GM12878 (cell line): ENCODE data around the gene OSCP1. TPM values are rescaled to one million over a fixed set of nuclear protein-coding genes. Genes with fewer than 3 reads are reported as not detected.

Experiments
- ATAC-seq: fragments of 200-7000 bp; cut with Tn5 transposase; 3 replicates; pipeline ENCODE4 v1.9.1; 2020; ENCODE audit warnings: mild to moderate bottlenecking, moderate library complexity
- BruUV-seq: library from RNA; stranded (reverse); fragments of 400-500 nt; replicated peaks from 2 replicates; lab custom pipeline; 2021; lab: Mats Ljungman, UMichigan
- CTCF ChIA-PET: fragments of 300-600 bp; sonication (Branson Sonifier 250); formaldehyde crosslinking; extraction: SDS; loops from one replicate; lab custom pipeline; 2021; ENCODE audit warnings: inconsistent platforms; lab: Yijun Ruan, JAX
- POLR2A ChIA-PET: fragments of 350-600 bp; formaldehyde crosslinking; extraction: SDS; loops from one replicate; lab custom pipeline; 2021; ENCODE audit warnings: inconsistent platforms; lab: Charles Lee
- RAD21 ChIA-PET: fragments of 300-600 bp; sonication (Branson Sonifier 250); formaldehyde crosslinking; loops from one replicate; lab custom pipeline; 2023; ENCODE audit warnings: antibody characterized with exemption; ENCODE audit not compliant: unreplicated experiment; lab: Charles Lee
- SMC1A ChIA-PET: fragments of 300-600 bp; sonication (Branson Sonifier 250); formaldehyde crosslinking; loops from one replicate; lab custom pipeline; 2023; ENCODE audit not compliant: unreplicated experiment, uncharacterized antibody; lab: Charles Lee
- DNase-seq: peaks from one replicate; pipeline ENCODE4 v3.0.0-alpha.2; 2011; ENCODE audit warnings: low read depth, low spot score
- FAIRE-seq: peaks from 3 replicates; lab custom pipeline; 2011; peaks lifted over from hg19 to GRCh38; lab: Jason Lieb, UNC
- H2AFZ ChIP-seq: 2 replicates; pipeline ENCODE4 v1.6.0; 2011; ENCODE audit warnings: low read depth, low read length, control low read depth; ENCODE audit not compliant: control insufficient read depth
- H3K27ac ChIP-seq: 2 replicates; pipeline ENCODE4 v1.5.1; 2011; ENCODE audit warnings: control low read depth; ENCODE audit not compliant: control insufficient read depth, insufficient read depth
- H3K27me3 ChIP-seq, 2 experiments: replicated peaks in 1 of 2; 2 replicates each; pipeline versions ENCODE4 v1.6.0 to v1.6.1; 2011; ENCODE audit warnings: low read length in 1 of 2; ENCODE audit not compliant: control insufficient read depth in 2 of 2, insufficient read depth in 2 of 2
- H3K36me3 ChIP-seq, 2 experiments: 2 replicates each; pipeline ENCODE4 v1.5.1; 2011; ENCODE audit warnings: low read length in 1 of 2; ENCODE audit not compliant: control insufficient read depth in 2 of 2, insufficient read depth in 2 of 2
- H3K4me1 ChIP-seq: 2 replicates; pipeline ENCODE4 v1.6.1; 2011; ENCODE audit warnings: mild to moderate bottlenecking, low read length, moderate library complexity, mixed read lengths; ENCODE audit not compliant: control insufficient read depth, insufficient read depth
- H3K4me2 ChIP-seq: 2 replicates; pipeline ENCODE4 v1.6.0; 2011; ENCODE audit warnings: control low read depth; ENCODE audit not compliant: control insufficient read depth, insufficient read depth
- H3K4me3 ChIP-seq: fragments of 200-600 bp; sonication (generic); 2 replicates; pipeline ENCODE4 v1.5.1; 2016
- H3K79me2 ChIP-seq: 2 replicates; pipeline ENCODE4 v1.6.0; 2011; ENCODE audit warnings: low read length; ENCODE audit not compliant: control insufficient read depth, insufficient read depth
- H3K9ac ChIP-seq: 2 replicates; pipeline ENCODE4 v1.8.0; 2011; ENCODE audit warnings: low read length, control low read depth, mixed read lengths; ENCODE audit not compliant: control insufficient read depth, insufficient read depth
- H3K9me3 ChIP-seq: replicated peaks from 3 replicates; pipeline ENCODE4 v1.5.1; 2011; ENCODE audit warnings: mild to moderate bottlenecking, low read length; ENCODE audit not compliant: control insufficient read depth, insufficient read depth
- H4K20me1 ChIP-seq: 2 replicates; pipeline ENCODE4 v1.6.0; 2011; ENCODE audit not compliant: control insufficient read depth, insufficient read depth
- ATF3 ChIP-seq: IDR thresholded peaks from 2 replicates; pipeline ENCODE4 v1.6.1; 2011; ENCODE audit warnings: low read depth, mild to moderate bottlenecking, low read length, moderate library complexity, borderline replicate concordance; ENCODE audit errors: extremely low read depth
- BMI1 ChIP-seq: fragments of 450-650 bp; IDR thresholded peaks from 2 replicates; pipeline ENCODE4 v1.6.1; 2016; ENCODE audit warnings: mild to moderate bottlenecking, moderate library complexity, borderline replicate concordance
- ESRRA ChIP-seq: IDR thresholded peaks from 2 replicates; pipeline ENCODE4 v1.6.1; 2012; ENCODE audit warnings: mild to moderate bottlenecking, low read length, improper control_type of control experiment
- GATAD2B ChIP-seq: fragments of 450-650 bp; conservative IDR thresholded peaks from 2 replicates; pipeline ENCODE4 v1.6.1; 2017; ENCODE audit warnings: low read depth, mild to moderate bottlenecking, moderate library complexity
- HDAC2 ChIP-seq: fragments of 200-600 bp; sonication (generic); IDR thresholded peaks from 2 replicates; pipeline ENCODE4 v1.6.1; 2017
- MEF2B ChIP-seq: fragments of 450-650 bp; IDR thresholded peaks from 2 replicates; pipeline ENCODE4 v1.6.1; 2018; ENCODE audit warnings: mild to moderate bottlenecking, moderate library complexity; ENCODE audit not compliant: partially characterized antibody, poor library complexity, severe bottlenecking
- MLLT1 ChIP-seq: fragments of 450-650 bp; IDR thresholded peaks from 2 replicates; pipeline ENCODE4 v1.6.1; 2016; ENCODE audit warnings: mild to moderate bottlenecking
- PKNOX1 ChIP-seq: fragments of 450-650 bp; IDR thresholded peaks from 2 replicates; pipeline ENCODE4 v1.6.1; 2016; ENCODE audit warnings: mild to moderate bottlenecking
- SUZ12 ChIP-seq: fragments of 200-600 bp; sonication (generic); IDR thresholded peaks from one replicate; pipeline ENCODE4 v1.6.1; 2018; ENCODE audit warnings: antibody characterized with exemption, mild to moderate bottlenecking; ENCODE audit not compliant: unreplicated experiment
- TCF12 ChIP-seq: IDR thresholded peaks from 2 replicates; pipeline ENCODE4 v1.6.1; 2011; ENCODE audit warnings: low read depth, mild to moderate bottlenecking, low read length
- YY1 ChIP-seq: IDR thresholded peaks from 2 replicates; pipeline ENCODE4 v1.6.1; 2011; ENCODE audit warnings: low read depth, mild to moderate bottlenecking, low read length
- ZBED1 ChIP-seq: IDR thresholded peaks from 2 replicates; pipeline ENCODE4 v1.6.1; 2016; ENCODE audit warnings: borderline replicate concordance
- ZNF622 ChIP-seq: fragments of 450-650 bp; IDR thresholded peaks from 2 replicates; pipeline ENCODE4 v1.6.1; 2017; ENCODE audit warnings: mild to moderate bottlenecking, inconsistent platforms
- ZSCAN29 ChIP-seq: fragments of 450-650 bp; IDR thresholded peaks from 2 replicates; pipeline ENCODE4 v1.6.1; 2017; ENCODE audit warnings: mild to moderate bottlenecking, moderate library complexity
- WGBS: methylation state at CpG from one replicate; pipeline ENCODE4 v1.1.6; 2016; ENCODE audit warnings: low lambda C conversion rate; ENCODE audit not compliant: insufficient replicate concordance, insufficient coverage; ENCODE audit errors: missing lambda C conversion rate; 5-methylcytosine and 5-hydroxymethylcytosine counted together
- in situ Hi-C: fragments of 300-500 bp; cut with MboI; formaldehyde crosslinking; loops from 9 replicates; pipeline ENCODE4 v1.14.3; 2018; ENCODE audit warnings: mixed read lengths
- intact Hi-C: fragments of 100-400 bp; cut with micrococcal nuclease; formaldehyde crosslinking; loops from one replicate; pipeline ENCODE4 v1.14.2; 2022; ENCODE audit not compliant: unreplicated experiment
- polyA plus RNA-seq, 11 experiments: library from polyadenylated mRNA; depleted of rRNA in 4 of 11; unstranded in 6 of 11; stranded (reverse) in 5 of 11; fragments of >200 nt; fragmentation: Nextera tagmentation in 4 of 11; fragmentation: Illumina TruSeq in 1 of 11; extraction: Ambion mirVana in 4 of 11; extraction: Trizol in 1 of 11; gene quantifications; 1 replicate in 1 of 11; 2 replicates in 10 of 11; pipeline versions ENCODE4 v1.2.1 to v1.2.3, GENCODE V29; 2011 to 2016; ENCODE audit warnings: inconsistent platforms in 2 of 11, missing spikeins in 2 of 11, low read depth in 1 of 11
- total RNA-seq, 4 experiments: library from RNA; depleted of rRNA in 3 of 4; stranded (reverse); fragments of >200 nt in 3 of 4; fragmentation: Illumina TruSeq in 1 of 4; extraction: Trizol in 1 of 4; gene quantifications; 2 replicates each; pipeline versions ENCODE4 v1.2.1 to v1.2.3, GENCODE V29; 2013 to 2021
- TF ChIP-seq, protein P1 (sequence below): fragments of 150-350 bp; IDR thresholded peaks from 2 replicates; pipeline ENCODE4 v1.6.1; 2014; ENCODE audit warnings: mild to moderate bottlenecking, low read depth, low read length
- TF ChIP-seq, protein P2 (sequence below): fragments of 450-650 bp; conservative IDR thresholded peaks from 2 replicates; pipeline ENCODE4 v1.6.1; 2017; ENCODE audit warnings: mild to moderate bottlenecking, moderate library complexity
- TF ChIP-seq, protein P3 (sequence below): IDR thresholded peaks from 2 replicates; pipeline ENCODE4 v1.6.1; 2012; ENCODE audit warnings: low read length, inconsistent platforms

The OSCP1 gene
- total and polyA plus RNA-seq, 10 of the 15 experiments (the other 5 are each of a cell fraction or from before 2014, with no cell fraction given): 1.8 to 5.9 (median 3.0) TPM

- ChIA-PET CTCF (interaction anchor here (2.8 kb wide), 1 partner anchor 13 kb away, joined by 16 read pairs; no protein-coding TSS in a partner anchor), RAD21 (no interaction called here), POLR2A (interaction anchor here (0.6 to 1.2 kb wide), 2 partner anchors 15 to 231 kb away, joined by 3 to 4 read pairs; no protein-coding TSS in a partner anchor), SMC1A (interaction anchor here (0.9 to 1.6 kb wide), 2 partner anchors 13 to 41 kb away, joined by 3 to 4 read pairs; no protein-coding TSS in a partner anchor)
- no peak for DNase-seq
- Histone ChIP-seq H3K36me3 (0 out of 4 replicates have a peak, but pooled peaks cover 0 to 7% of the 10 kb centered on the region in 2 experiments), H3K79me2 (peaks cover 70% of the 10 kb centered on the region), H3K4me3 (no peak overlapping the region), H3K4me2 (no peak overlapping the region; the same call in 1 of the 2 replicates), H3K9me3 (no peaks in the 10 kb centered on the region), H3K4me1 (peaks cover 11% of the 10 kb centered on the region), H3K27ac (no peak overlapping the region), H2AFZ (no peak overlapping the region), H4K20me1 (no peaks in the 10 kb centered on the region), H3K27me3 (no peaks in the 10 kb centered on the region), H3K9ac (no peak overlapping the region; the same call in 1 of the 2 replicates)
- no peak for TF ChIP-seq GATAD2B
- no peak for TF ChIP-seq MEF2B
- no peak for TF ChIP-seq MLLT1
- TF ChIP-seq ATF3: no peak
- TF ChIP-seq, protein P1, sequence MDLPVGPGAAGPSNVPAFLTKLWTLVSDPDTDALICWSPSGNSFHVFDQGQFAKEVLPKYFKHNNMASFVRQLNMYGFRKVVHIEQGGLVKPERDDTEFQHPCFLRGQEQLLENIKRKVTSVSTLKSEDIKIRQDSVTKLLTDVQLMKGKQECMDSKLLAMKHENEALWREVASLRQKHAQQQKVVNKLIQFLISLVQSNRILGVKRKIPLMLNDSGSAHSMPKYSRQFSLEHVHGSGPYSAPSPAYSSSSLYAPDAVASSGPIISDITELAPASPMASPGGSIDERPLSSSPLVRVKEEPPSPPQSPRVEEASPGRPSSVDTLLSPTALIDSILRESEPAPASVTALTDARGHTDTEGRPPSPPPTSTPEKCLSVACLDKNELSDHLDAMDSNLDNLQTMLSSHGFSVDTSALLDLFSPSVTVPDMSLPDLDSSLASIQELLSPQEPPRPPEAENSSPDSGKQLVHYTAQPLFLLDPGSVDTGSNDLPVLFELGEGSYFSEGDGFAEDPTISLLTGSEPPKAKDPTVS: no peak
- TF ChIP-seq PKNOX1: no peak
- TF ChIP-seq ZNF622: no peak
- TF ChIP-seq, protein P2, sequence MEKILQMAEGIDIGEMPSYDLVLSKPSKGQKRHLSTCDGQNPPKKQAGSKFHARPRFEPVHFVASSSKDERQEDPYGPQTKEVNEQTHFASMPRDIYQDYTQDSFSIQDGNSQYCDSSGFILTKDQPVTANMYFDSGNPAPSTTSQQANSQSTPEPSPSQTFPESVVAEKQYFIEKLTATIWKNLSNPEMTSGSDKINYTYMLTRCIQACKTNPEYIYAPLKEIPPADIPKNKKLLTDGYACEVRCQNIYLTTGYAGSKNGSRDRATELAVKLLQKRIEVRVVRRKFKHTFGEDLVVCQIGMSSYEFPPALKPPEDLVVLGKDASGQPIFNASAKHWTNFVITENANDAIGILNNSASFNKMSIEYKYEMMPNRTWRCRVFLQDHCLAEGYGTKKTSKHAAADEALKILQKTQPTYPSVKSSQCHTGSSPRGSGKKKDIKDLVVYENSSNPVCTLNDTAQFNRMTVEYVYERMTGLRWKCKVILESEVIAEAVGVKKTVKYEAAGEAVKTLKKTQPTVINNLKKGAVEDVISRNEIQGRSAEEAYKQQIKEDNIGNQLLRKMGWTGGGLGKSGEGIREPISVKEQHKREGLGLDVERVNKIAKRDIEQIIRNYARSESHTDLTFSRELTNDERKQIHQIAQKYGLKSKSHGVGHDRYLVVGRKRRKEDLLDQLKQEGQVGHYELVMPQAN: no peak
- no peak for TF ChIP-seq ESRRA
- TF ChIP-seq TCF12: no peak
- no peak for TF ChIP-seq YY1
- TF ChIP-seq HDAC2: no peak
- TF ChIP-seq, protein P3, sequence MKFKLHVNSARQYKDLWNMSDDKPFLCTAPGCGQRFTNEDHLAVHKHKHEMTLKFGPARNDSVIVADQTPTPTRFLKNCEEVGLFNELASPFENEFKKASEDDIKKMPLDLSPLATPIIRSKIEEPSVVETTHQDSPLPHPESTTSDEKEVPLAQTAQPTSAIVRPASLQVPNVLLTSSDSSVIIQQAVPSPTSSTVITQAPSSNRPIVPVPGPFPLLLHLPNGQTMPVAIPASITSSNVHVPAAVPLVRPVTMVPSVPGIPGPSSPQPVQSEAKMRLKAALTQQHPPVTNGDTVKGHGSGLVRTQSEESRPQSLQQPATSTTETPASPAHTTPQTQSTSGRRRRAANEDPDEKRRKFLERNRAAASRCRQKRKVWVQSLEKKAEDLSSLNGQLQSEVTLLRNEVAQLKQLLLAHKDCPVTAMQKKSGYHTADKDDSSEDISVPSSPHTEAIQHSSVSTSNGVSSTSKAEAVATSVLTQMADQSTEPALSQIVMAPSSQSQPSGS: no peak
- no peak for TF ChIP-seq ZBED1
- no peak for TF ChIP-seq BMI1
- no peak for TF ChIP-seq SUZ12
- no peak for TF ChIP-seq ZSCAN29
- ATAC-seq: no peak
- FAIRE-seq: no peak
- intact Hi-C loops: loop anchor here (10.0 kb wide), 2 partner anchors 156 to 226 kb away; partner anchors contain the start of genes MAP7D1 and THRAP3
- WGBS: 78% methylated on average over 3 of the region's 3 CpGs
- BruUV-seq: no TSS peak
- in situ Hi-C loops: no loop called here
Observed at GRCh38 chr1:36380782-36381181, 69.5 kb downstream of the OSCP1 start.
